GM23338 (cell line): Measurements from ENCODE around the gene TMEM132D. TPM values are rescaled to one million over a fixed set of nuclear protein-coding genes. Genes with fewer than 3 reads are reported as not detected.

Source experiments
- ATAC-seq: fragments of 200-7000 bp; cut with Tn5 transposase; 3 replicates; pipeline ENCODE4 v1.9.1; 2020
- DNase-seq: peaks from one replicate; pipeline ENCODE4 v3.0.0-alpha.2; 2015; ENCODE audit warnings: low spot score
- H2AFZ ChIP-seq: fragments of 200-600 bp; sonication (generic); 2 replicates; pipeline ENCODE4 v1.8.0; 2016; ENCODE audit warnings: antibody characterized with exemption, mild to moderate bottlenecking, moderate library complexity
- H3F3A ChIP-seq: fragments of 200-600 bp; sonication (generic); replicated peaks from 2 replicates; pipeline ENCODE4 v1.8.0; 2017; ENCODE audit warnings: antibody characterized with exemption, mixed run types, low read depth
- H3K27ac ChIP-seq: fragments of 200-600 bp; sonication (generic); 2 replicates; pipeline ENCODE4 v1.6.1; 2016; ENCODE audit warnings: low read depth
- H3K27me3 ChIP-seq: fragments of 200-600 bp; sonication (generic); 2 replicates; pipeline ENCODE4 v1.8.0; 2016; ENCODE audit warnings: mild to moderate bottlenecking, mixed run types, moderate library complexity; ENCODE audit not compliant: insufficient read depth
- H3K36me3 ChIP-seq: fragments of 200-600 bp; sonication (generic); 2 replicates; pipeline ENCODE4 v1.8.0; 2016; ENCODE audit warnings: mild to moderate bottlenecking; ENCODE audit not compliant: insufficient read depth
- H3K4me1 ChIP-seq: fragments of 200-600 bp; sonication (generic); 2 replicates; pipeline ENCODE4 v1.8.0; 2016; ENCODE audit warnings: mild to moderate bottlenecking, moderate library complexity; ENCODE audit not compliant: insufficient read depth
- H3K4me2 ChIP-seq: fragments of 200-600 bp; sonication (generic); 2 replicates; pipeline ENCODE4 v1.7.1; 2017; ENCODE audit warnings: mixed run types
- H3K4me3 ChIP-seq: fragments of 200-600 bp; sonication (generic); 2 replicates; pipeline ENCODE4 v1.6.1; 2016; ENCODE audit warnings: mixed run types
- H3K79me2 ChIP-seq: fragments of 200-600 bp; sonication (generic); replicated peaks from 2 replicates; pipeline ENCODE4 v1.8.0; 2017; ENCODE audit warnings: mild to moderate bottlenecking; ENCODE audit not compliant: insufficient read depth
- H3K9me2 ChIP-seq: fragments of 200-600 bp; sonication (generic); 2 replicates; pipeline ENCODE4 v1.8.0; 2017; ENCODE audit not compliant: insufficient read depth
- H4K20me1 ChIP-seq: fragments of 200-600 bp; sonication (generic); replicated peaks from 2 replicates; pipeline ENCODE4 v1.8.0; 2017; ENCODE audit warnings: mild to moderate bottlenecking; ENCODE audit not compliant: insufficient read depth
- H3K27ac Mint-ChIP-seq: 2 replicates; pipeline ENCODE4 v1.8.0; 2020; ENCODE audit warnings: inconsistent platforms, mild to moderate bottlenecking, moderate library complexity, mixed read lengths
- H3K27me3 Mint-ChIP-seq: 3 replicates; pipeline ENCODE4 v1.8.0; 2022; ENCODE audit warnings: low read depth, mild to moderate bottlenecking, moderate library complexity, mixed read lengths, inconsistent platforms; ENCODE audit not compliant: insufficient read depth, poor library complexity
- H3K36me3 Mint-ChIP-seq: 3 replicates; pipeline ENCODE4 v1.8.0; 2021; ENCODE audit warnings: low read depth, mild to moderate bottlenecking, inconsistent platforms, moderate library complexity, mixed read lengths
- H3K4me1 Mint-ChIP-seq: 3 replicates; pipeline ENCODE4 v1.8.0; 2020; ENCODE audit warnings: mild to moderate bottlenecking, inconsistent platforms, mixed read lengths
- H3K4me3 Mint-ChIP-seq: 3 replicates; pipeline ENCODE4 v1.8.0; 2021; ENCODE audit warnings: moderate library complexity, mild to moderate bottlenecking, inconsistent platforms, mixed read lengths
- H3K9me3 Mint-ChIP-seq: 3 replicates; pipeline ENCODE4 v1.8.0; 2020; ENCODE audit warnings: moderate library complexity, mild to moderate bottlenecking, inconsistent platforms, mixed read lengths
- CREB1 ChIP-seq: fragments of 250-450 bp; sonication (Bioruptor Pico); IDR thresholded peaks from 2 replicates; pipeline ENCODE4 v1.5.0; 2020; ENCODE audit warnings: low read depth, mild to moderate bottlenecking, moderate library complexity
- ETS1 ChIP-seq: IDR thresholded peaks from 2 replicates; pipeline ENCODE4 v1.6.1; 2016; ENCODE audit warnings: antibody characterized with exemption
- EZH2 ChIP-seq: fragments of 200-600 bp; sonication (generic); IDR thresholded peaks from one replicate; pipeline ENCODE4 v1.8.0; 2017; ENCODE audit warnings: antibody characterized with exemption, mild to moderate bottlenecking, low read depth; ENCODE audit not compliant: unreplicated experiment
- EZH2phosphoT487 ChIP-seq: fragments of 200-600 bp; sonication (generic); IDR thresholded peaks from one replicate; pipeline ENCODE4 v1.8.1; 2018; ENCODE audit warnings: antibody characterized with exemption; ENCODE audit not compliant: unreplicated experiment
- JUNB ChIP-seq: IDR thresholded peaks from one replicate; pipeline ENCODE4 v1.6.1; 2016; ENCODE audit warnings: antibody characterized with exemption; ENCODE audit not compliant: unreplicated experiment
- NANOG ChIP-seq: IDR thresholded peaks from 2 replicates; pipeline ENCODE4 v1.6.1; 2016; ENCODE audit warnings: antibody characterized with exemption, borderline replicate concordance
- STAT1 ChIP-seq: IDR thresholded peaks from one replicate; pipeline ENCODE4 v1.6.1; 2016; ENCODE audit warnings: antibody characterized with exemption; ENCODE audit not compliant: unreplicated experiment
- ZNF114 ChIP-seq: fragments of 250-450 bp; sonication (Bioruptor Pico); IDR thresholded peaks from 2 replicates; pipeline ENCODE4 v1.5.0; 2020; ENCODE audit warnings: mild to moderate bottlenecking, moderate library complexity
- ZNF331 ChIP-seq: fragments of 250-450 bp; sonication (Bioruptor Pico); IDR thresholded peaks from 2 replicates; pipeline ENCODE4 v1.5.0; 2020; ENCODE audit warnings: low read depth, mild to moderate bottlenecking, moderate library complexity
- ZNF462 ChIP-seq: fragments of 250-450 bp; sonication (Bioruptor Pico); IDR thresholded peaks from 2 replicates; pipeline ENCODE4 v1.5.0; 2020; ENCODE audit warnings: mild to moderate bottlenecking, moderate library complexity
- polyA plus RNA-seq: library from polyadenylated mRNA; unstranded; fragments of >200 nt; fragmentation: Nextera tagmentation; extraction: Ambion mirVana; gene quantifications from 2 replicates; pipeline ENCODE4 v1.2.1, GENCODE V29; 2016
- total RNA-seq: library from RNA; depleted of rRNA; stranded (reverse); fragments of >200 nt; shearing (Covaris generic); gene quantifications from 2 replicates; pipeline ENCODE4 v1.2.3, GENCODE V29; 2014

The TMEM132D gene
- total and polyA plus RNA-seq, 2 experiments from 2014 or later: 0.44 to 5.3 TPM

- TF ChIP-seq ZNF462 (CRISPR knock-in tag) (no peak), JUNB (no peak), ZNF331 (no peak)
These were observed 437.3 kb downstream of the TMEM132D start (continued) for GRCh38 chr12:129466499-129466898.

- peaks cover 78% of the 10 kb centered on the region for H3K9me3 Mint-ChIP-seq
- no peak overlapping the region for H3K27ac Mint-ChIP-seq
- no peaks in the 10 kb centered on the region for H3K9me2 ChIP-seq
- TF ChIP-seq EZH2phosphoT487 (no peak), JUNB (no peak), ETS1 (no peak), STAT1 (no peak), NANOG (no peak), CREB1 (no peak), ZNF462 (CRISPR knock-in tag) (no peak), EZH2 (no peak), ZNF114 (no peak), ZNF331 (no peak)
These were observed 443.9 kb downstream of the TMEM132D start for GRCh38 chr12:129459886-129460285.

More at GRCh38 chr12:129459886-129460285, 443.9 kb downstream of the TMEM132D start:
- Histone ChIP-seq H3K79me2 (no peaks in the 10 kb centered on the region), H3K36me3 (no peaks in the 10 kb centered on the region), H3F3A (no peaks in the 10 kb centered on the region), H4K20me1 (no peaks in the 10 kb centered on the region), H3K4me3 (no peak overlapping the region), H3K4me2 (no peak overlapping the region), H3K27ac (no peak overlapping the region), H3K27me3 (no peaks in the 10 kb centered on the region), H3K4me1 (no peaks in the 10 kb centered on the region), H2AFZ (no peak overlapping the region)
- Mint-ChIP-seq H3K4me3 (no peak overlapping the region), H3K36me3 (peaks cover 24% of the 10 kb centered on the region), H3K27me3 (no peaks in the 10 kb centered on the region), H3K4me1 (no peaks in the 10 kb centered on the region)
- no peak for DNase-seq
- ATAC-seq: no peak
